ENCODE data around the gene GPRC5B.

Gene GPRC5B

DNA sequence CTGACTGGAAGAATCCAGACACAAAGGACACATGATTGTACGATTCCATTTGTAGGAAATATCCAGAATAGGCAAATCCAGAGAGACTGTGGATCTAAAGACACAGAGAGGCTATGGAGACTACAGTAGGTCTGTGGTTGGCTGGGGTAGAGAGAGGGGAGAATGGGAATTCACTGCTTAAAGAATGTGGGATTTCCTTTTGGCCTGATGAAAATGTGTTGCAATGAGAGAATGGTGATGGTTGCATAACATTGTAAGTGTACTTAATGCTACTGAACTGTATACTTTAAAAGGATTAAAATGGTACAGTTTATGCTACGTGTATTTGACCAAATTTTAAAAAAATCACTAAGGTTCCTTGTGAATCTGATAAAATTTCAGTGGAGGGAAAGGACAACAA is 62.1 kb downstream of the GPRC5B start:
- 0 out of 3 replicates have a peak, but pooled peaks have one; percentile 19 for ATAC-seq (ENCODE audit: low read depth)
- TF ChIP-seq, protein P1, sequence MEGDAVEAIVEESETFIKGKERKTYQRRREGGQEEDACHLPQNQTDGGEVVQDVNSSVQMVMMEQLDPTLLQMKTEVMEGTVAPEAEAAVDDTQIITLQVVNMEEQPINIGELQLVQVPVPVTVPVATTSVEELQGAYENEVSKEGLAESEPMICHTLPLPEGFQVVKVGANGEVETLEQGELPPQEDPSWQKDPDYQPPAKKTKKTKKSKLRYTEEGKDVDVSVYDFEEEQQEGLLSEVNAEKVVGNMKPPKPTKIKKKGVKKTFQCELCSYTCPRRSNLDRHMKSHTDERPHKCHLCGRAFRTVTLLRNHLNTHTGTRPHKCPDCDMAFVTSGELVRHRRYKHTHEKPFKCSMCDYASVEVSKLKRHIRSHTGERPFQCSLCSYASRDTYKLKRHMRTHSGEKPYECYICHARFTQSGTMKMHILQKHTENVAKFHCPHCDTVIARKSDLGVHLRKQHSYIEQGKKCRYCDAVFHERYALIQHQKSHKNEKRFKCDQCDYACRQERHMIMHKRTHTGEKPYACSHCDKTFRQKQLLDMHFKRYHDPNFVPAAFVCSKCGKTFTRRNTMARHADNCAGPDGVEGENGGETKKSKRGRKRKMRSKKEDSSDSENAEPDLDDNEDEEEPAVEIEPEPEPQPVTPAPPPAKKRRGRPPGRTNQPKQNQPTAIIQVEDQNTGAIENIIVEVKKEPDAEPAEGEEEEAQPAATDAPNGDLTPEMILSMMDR (IDR thresholded peaks at IDR 0.05; ENCODE audit: poor library complexity, severe bottlenecking): no peak
- H3K4me3 ChIP-seq (ENCODE audit: severe bottlenecking): no peak overlapping the region
- no peak for DNase-seq (ENCODE audit: low spot score)
- H3K9me3 ChIP-seq (ENCODE audit: severe bottlenecking): no peaks in the 10 kb centered on the region
- no peaks in the 10 kb centered on the region for H3K4me1 ChIP-seq (ENCODE audit: insufficient read depth, poor library complexity, severe bottlenecking)
- no peaks in the 10 kb centered on the region for H3K36me3 ChIP-seq (ENCODE audit: low read depth)
- no peaks in the 10 kb centered on the region for H3K27me3 ChIP-seq (ENCODE audit: insufficient read depth, poor library complexity, severe bottlenecking)
- no peak overlapping the region for H3K27ac ChIP-seq (ENCODE audit: poor library complexity, severe bottlenecking)

DNA sequence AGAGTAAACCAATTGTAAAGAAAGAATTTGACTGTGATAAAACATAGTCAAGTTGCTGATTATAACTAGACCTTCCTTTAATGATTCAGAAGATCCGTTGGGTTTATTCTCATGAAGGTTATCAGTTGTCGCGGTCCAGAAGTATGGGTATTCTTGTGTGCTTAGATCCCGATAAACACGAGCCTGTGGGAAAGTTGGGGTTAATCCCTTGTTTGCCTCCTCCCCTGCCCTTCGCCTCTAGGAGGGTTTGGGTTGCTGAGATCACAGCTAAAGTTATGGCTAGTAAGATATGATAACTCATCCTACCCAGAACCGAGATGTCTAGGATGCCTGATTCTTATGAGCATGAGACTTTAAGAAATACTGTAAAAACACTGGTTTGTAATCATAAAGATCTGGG is 66.8 kb downstream of the GPRC5B start:
- Histone ChIP-seq H3K36me3 (ENCODE audit: low read depth) (no peaks in the 10 kb centered on the region), H3K4me1 (ENCODE audit: insufficient read depth, poor library complexity, severe bottlenecking) (no peaks in the 10 kb centered on the region), H3K9me3 (ENCODE audit: severe bottlenecking) (peaks cover 1% of the 10 kb centered on the region), H3K4me3 (ENCODE audit: severe bottlenecking) (no peak overlapping the region), H3K27me3 (ENCODE audit: insufficient read depth, poor library complexity, severe bottlenecking) (no peaks in the 10 kb centered on the region), H3K27ac (ENCODE audit: poor library complexity, severe bottlenecking) (no peak overlapping the region)
- DNase-seq (ENCODE audit: low spot score) (no peak), ATAC-seq (ENCODE audit: low read depth) (no peak)
- TF ChIP-seq, protein P1 (IDR thresholded peaks at IDR 0.05; ENCODE audit: poor library complexity, severe bottlenecking): no peak

DNA sequence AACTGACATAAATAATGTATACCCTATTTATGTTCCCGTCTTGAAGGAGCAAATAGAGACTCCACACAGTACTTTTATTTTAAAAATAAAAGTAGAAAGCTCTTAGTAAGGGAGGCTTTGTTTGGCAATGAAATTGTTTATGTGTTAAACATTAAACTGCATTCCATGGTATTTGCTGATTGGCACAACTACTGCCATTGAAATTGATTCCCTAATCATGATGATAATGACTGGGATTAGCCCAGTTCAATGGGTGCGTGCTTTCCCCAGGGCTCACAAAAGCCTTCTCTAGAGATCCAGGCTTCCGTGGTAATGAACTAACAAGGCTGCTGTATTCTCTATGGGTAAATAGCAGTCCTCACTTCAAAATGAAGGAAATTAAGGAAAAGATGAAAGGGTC is 67.5 kb downstream of the GPRC5B start:
- no peaks in the 10 kb centered on the region for H3K4me1 ChIP-seq (ENCODE audit: insufficient read depth, poor library complexity, severe bottlenecking)
- TF ChIP-seq, protein P1 (IDR thresholded peaks at IDR 0.05; ENCODE audit: poor library complexity, severe bottlenecking): no peak
- no peaks in the 10 kb centered on the region for H3K36me3 ChIP-seq (ENCODE audit: low read depth)
- H3K27me3 ChIP-seq (ENCODE audit: insufficient read depth, poor library complexity, severe bottlenecking): no peaks in the 10 kb centered on the region
- H3K9me3 ChIP-seq (ENCODE audit: severe bottlenecking): peaks cover 1% of the 10 kb centered on the region
- ATAC-seq (ENCODE audit: low read depth) (no peak), DNase-seq (ENCODE audit: low spot score) (no peak)
- no peak overlapping the region for H3K27ac ChIP-seq (ENCODE audit: poor library complexity, severe bottlenecking)
- H3K4me3 ChIP-seq (ENCODE audit: severe bottlenecking): no peak overlapping the region

DNA sequence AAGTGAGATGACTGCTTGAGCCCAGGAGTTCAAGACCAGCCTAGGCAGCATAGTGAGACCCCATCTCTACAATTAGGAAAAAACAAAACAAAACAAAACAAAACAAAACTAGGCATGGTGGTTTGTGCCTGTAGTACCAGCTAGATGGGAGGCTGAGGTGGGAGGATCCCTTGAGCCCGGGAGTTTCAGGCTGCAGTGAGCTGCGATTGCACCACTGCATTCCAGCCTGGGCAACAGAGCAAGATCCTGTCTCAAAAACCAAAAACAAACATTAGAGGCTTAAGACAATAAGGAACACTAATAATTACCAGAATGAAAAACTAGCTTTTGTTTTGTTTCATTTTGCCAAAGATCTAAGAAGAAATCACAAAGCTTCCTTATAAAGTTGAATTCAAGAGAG is 69.2 kb downstream of the GPRC5B start:
- H3K27ac ChIP-seq (ENCODE audit: poor library complexity, severe bottlenecking): no peak overlapping the region
- H3K4me1 ChIP-seq (ENCODE audit: insufficient read depth, poor library complexity, severe bottlenecking): peaks cover 11% of the 10 kb centered on the region
- H3K9me3 ChIP-seq (ENCODE audit: severe bottlenecking): peaks cover 1% of the 10 kb centered on the region
- no peaks in the 10 kb centered on the region for H3K36me3 ChIP-seq (ENCODE audit: low read depth)
- TF ChIP-seq, protein P1 (IDR thresholded peaks at IDR 0.05; ENCODE audit: poor library complexity, severe bottlenecking): no peak
- H3K27me3 ChIP-seq (ENCODE audit: insufficient read depth, poor library complexity, severe bottlenecking): no peaks in the 10 kb centered on the region
- ATAC-seq (ENCODE audit: low read depth) (no peak), DNase-seq (ENCODE audit: low spot score) (no peak)
- no peak overlapping the region for H3K4me3 ChIP-seq (ENCODE audit: severe bottlenecking)

DNA sequence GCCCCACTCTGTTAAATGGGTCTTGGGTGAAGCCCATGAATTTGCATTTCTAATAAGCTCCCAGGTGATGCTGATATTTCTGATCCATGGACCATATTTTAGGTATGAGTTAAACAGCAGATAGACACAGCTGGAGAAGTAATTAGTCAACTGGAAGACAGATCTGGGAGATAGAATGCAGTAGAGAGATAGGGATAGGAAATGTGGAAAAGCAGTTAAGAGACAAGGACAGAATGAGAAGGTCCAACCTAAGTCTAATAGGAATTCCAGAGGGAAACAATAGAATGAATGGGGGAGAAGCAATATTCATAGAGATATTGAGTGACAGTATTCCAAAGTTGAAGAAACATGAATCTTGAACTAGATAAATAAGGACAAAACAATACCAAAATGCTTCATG is 71.7 kb downstream of the GPRC5B start:
- peaks cover 11% of the 10 kb centered on the region for H3K4me1 ChIP-seq (ENCODE audit: insufficient read depth, poor library complexity, severe bottlenecking)
- H3K36me3 ChIP-seq (ENCODE audit: low read depth): no peaks in the 10 kb centered on the region
- H3K27me3 ChIP-seq (ENCODE audit: insufficient read depth, poor library complexity, severe bottlenecking): no peaks in the 10 kb centered on the region
- TF ChIP-seq, protein P1 (IDR thresholded peaks at IDR 0.05; ENCODE audit: poor library complexity, severe bottlenecking): no peak
- DNase-seq (ENCODE audit: low spot score) (no peak), ATAC-seq (ENCODE audit: low read depth) (no peak)
- no peak overlapping the region for H3K4me3 ChIP-seq (ENCODE audit: severe bottlenecking)
- no peak overlapping the region for H3K27ac ChIP-seq (ENCODE audit: poor library complexity, severe bottlenecking)
- peaks cover 1% of the 10 kb centered on the region for H3K9me3 ChIP-seq (ENCODE audit: severe bottlenecking)
